Activated T-cell treated with anti-CD3 and anti-CD28 coated beads, Interleukin-2, amount 50 U/mL, for 48 hours (primary cell): ENCODE data around the gene CCDC38.

Experiments used
- DNase-seq, 2 experiments: peaks; one replicate each; pipeline ENCODE4 v3.0.0-alpha.2; 2020

Gene CCDC38

DNA sequence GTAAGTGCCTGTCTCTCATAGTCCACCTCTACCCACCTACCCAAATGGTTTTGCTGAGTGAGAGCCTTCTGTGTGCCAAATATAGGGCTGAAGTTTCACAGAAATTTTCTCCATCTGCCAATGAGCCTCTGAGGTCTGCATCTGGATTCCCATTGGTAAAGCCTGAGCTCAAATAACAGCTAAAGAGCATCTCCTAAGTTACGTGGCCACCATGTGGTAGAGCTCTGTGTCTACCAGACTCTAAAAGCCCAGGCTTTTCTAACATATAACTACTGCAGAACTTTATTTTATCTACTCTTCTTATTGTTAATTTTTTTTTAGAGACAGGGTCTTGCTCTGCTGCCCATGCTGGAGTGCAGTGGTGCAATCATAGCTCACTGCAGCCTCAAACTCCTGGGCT is 16.7 kb upstream of the CCDC38 start:
- no peak for DNase-seq

DNA sequence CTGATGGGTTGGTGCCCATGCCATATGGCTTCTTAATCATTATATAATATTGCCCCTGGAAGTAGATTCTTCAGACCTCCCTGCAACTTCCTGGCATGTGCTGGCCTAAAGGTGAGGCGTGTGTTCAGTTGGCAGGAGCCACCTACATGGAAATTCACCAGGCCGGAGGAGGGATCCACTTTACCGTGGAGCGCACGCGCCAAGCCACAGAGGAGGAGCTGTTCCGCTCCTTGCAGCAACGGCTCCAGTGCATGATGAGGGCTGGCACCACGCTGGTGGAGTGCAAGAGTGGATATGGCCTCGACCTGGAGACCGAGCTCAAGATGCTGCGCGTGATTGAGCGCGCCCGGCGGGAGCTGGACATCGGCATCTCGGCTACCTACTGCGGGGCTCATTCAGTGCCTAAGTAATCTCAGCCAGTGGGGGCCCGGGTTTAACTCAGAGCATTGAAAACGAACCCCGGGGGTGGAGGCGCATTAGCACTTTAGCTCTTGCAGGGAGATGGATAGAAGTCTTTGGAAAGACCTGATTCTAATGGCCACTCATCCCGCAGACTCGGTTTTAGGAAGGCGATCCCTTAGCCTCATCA is 14.2 kb upstream of the CCDC38 start:
- DNase-seq: no peak

DNA sequence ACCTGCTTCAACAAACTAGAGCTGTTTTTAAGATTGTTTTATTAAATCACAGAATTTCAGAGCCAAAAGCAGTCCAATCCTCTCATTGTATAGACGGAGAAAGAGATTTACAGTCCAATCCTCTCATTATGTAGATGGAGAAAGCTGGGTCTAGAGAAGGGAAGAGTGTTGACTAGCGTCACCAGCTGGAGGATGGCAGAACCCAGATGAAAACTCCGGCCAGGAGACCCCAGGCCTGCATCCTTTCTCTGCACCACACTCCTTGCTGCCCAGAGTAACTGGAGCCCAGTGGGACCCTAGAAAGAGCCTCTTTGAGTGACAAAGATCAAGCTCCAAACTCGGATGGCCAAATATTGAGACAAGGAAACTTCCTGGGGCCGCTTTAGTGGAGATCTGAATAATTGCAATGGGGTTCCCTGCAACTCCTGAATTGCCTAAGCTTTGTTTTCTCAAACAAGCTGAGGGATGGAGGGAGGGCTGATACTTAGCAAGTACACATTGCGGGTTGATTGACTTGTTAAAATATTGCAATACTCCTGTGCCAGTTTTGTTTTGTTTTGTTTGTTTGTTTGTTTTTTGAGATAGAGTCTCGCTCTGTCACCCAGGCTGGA is 13.2 kb upstream of the CCDC38 start:
- no peak for DNase-seq

DNA sequence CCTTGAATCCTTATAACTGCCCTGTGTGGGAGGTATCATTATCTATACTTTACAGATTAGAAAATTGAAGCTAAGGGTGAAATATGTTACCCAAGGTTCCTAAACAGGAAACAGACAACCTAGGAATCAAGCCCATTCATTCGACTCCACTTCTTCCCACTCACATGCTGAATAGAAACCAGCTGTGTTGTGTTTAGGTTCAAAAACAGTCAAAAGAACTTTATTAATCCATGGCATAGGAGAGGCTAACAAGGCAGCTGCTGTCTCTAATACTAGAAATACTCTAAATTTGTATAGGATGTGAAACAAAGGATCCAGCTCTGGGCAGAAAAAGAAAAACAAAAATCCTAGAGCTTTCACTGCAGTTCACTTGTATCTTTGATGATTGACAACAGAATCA is 10.6 kb upstream of the CCDC38 start:
- DNase-seq: no peak

DNA sequence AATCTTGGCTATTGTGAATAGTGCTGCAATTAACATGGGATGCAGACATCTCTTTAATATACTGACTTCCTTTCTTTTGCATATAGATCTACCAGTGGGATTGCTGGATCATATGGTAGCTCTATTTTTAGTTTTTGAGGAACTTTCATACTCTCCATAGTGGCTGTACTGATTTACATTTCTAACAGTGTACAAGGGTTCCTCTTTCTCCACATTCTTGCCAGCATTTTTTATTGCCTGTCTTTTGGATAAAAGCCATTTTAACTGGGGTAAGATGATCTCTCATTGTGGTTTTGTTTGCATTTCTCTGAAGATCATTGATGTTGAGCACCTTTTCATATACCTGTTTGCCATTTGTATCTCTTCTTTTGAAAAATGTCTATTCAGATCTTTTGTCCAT is 9.1 kb upstream of the CCDC38 start:
- DNase-seq: no peak

DNA sequence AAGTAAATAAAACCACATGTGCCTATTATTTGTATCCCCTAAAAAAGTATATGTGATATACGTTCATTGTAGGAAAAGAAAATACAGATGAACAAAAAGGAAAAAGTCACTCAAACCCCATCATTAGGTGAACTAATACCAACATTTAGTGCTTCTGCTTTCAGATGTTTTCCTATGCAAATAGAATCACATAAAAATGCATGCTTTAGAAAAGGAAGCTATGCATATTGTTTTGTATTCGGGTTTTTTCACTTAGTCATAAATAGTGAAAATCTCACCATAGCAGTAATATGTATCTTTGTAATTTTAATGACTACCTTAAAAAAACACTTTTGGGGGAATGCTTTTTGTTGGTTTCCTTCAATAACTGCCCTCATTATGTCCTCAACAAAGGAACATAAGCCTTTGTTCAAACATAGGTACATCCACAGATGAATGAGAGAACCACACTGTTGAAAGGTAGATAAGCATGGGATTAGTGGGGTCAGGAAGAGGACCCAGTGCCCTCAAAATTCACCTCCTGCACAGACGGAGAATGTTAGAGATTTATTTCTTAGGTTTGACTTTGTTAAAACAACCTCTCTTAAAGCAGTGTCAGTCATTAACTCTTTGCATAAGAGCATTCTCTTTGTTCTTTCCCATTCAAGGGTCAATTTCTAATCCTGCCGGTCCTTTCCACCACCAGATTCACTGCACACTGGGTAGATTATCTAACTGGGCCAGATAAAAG is 7.2 kb upstream of the CCDC38 start:
- DNase-seq: no peak

DNA sequence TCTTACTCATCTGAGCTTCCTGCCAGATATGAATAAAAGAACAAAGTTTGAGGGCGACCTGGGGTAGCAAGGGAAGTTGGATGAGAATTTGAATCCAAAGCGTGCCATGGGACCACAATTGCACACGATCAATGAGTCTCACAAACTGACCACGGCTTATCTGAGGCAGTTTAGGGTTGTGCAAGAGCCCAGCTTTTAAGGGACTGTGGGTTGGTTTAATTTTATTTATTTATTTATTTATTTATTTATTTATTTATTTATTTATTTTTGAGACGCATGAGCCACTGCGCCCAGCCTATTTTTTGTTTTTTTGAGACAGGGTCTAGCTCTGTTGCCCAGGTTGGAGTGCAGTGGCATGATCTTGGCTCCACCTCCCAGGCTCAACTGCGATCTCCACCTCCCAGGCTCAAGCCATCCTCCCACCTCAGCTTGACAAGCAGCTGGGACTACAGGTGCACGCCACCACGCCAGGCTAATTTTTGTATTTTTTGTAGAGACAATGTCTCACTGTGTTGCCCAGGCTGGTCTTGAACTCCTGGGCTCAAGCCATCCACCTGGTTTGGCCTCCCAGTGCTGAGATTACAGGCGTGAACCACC is 1.8 kb upstream of the CCDC38 start:
- DNase-seq: no peak

DNA sequence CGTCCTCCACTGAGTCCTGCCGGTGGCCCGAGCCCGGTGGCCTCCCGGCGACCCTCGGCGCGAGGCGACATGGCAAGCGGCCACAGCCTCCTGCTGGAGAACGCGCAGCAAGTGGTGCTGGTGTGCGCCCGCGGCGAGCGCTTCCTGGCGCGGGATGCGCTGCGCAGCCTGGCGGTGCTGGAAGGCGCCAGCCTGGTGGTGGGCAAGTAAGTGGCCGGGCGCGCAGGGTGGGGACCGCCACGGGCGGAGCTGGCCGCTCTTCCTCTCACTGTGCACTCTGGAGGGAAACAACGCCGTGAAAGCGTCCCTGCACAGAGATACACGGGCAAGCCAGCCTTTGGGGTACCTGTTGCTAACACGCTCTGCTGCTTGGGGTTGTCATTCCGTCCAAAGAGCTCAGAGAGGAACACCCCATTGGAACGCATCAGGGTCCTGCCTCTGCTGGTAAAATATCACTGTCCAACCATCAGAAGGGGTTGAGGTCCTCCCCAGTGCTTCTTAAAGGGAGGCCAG is 972 bp upstream of the CCDC38 start, which contains the start of gene AMDHD1:
TSS of gene AMDHD1 (plus strand) at position 2 of the 513 bp plus-strand sequence. CDS start at position 70, 68 bp downstream.
- peak; percentile 76 to 84 for DNase-seq

DNA sequence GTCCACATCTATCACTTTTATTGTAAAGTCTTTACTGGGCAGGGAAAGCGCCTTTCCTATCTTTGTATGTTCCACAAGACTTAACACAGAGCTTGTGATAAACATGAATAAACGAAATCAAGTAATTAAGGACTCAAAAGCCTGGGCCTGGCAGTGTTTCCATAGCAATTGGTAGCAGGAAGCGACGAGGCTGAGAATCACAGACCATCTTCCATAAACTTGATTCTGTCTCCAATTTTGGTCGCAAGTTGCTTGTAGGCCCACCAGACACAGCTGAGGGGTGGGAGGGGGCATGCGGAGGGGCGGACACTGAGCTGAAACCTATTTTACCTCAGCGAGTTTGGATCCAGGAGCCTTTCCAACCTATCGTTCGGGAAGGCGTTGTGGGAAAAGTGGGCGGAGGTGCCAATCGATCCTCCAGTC is 302 bp downstream of the CCDC38 start:
- no peak for DNase-seq

DNA sequence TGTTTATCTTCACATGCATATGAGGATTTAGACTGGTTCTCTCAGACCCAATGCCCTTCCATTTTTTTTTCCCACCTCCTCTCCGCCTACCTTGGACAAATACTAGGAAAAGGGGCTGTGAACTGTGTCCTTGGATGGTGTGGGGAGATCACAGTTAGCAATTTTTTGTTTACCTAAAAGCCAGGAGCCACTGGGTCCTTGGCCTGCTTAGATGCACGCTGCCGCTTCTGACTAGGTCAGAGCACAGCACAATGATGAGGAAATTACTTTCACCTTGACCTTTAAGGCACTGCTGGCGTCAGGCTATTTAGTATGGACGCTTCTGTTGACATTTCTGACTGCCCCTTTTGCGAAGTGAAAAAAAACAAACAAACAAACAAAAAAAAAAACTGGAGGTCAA is 1.9 kb downstream of the CCDC38 start:
- DNase-seq: no peak

DNA sequence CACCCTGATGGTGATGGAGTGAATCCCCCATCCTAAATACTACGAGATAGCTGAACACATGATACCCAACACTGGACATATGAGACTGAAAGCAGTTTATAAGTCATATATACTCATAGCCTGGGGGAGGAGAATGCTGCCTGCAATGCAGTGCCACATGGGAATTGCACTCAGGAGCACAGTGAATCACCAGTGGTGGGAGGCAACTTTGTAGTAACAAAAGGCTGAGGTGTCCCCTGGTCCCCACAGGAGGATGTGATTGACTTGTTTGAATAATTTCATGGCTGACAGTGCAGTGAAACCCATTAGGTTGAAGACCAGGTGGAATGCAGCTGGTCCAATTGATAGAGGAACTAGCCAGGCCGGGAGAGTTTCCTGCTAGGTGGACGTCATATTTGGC is 20.2 kb downstream of the CCDC38 start:
- no peak for DNase-seq

DNA sequence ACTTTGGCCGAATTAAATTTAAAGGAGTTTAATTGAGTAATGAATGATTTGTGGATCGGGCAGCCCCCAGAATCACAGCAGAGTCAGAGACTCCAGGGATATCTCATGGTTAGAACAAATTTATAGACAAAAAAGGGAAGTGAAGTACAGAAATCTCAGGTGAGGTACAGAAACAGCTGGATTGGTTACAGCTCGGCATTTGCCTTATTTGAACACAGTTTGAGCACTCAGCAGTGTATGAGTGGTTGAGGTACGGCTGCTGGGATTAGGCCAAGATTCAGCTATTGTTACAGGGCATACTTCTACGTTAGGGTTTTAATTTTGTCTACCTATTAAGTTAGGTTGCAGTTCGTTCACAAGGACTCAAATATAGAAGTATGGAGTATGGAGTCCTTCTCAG is 23.3 kb downstream of the CCDC38 start:
- no peak for DNase-seq

DNA sequence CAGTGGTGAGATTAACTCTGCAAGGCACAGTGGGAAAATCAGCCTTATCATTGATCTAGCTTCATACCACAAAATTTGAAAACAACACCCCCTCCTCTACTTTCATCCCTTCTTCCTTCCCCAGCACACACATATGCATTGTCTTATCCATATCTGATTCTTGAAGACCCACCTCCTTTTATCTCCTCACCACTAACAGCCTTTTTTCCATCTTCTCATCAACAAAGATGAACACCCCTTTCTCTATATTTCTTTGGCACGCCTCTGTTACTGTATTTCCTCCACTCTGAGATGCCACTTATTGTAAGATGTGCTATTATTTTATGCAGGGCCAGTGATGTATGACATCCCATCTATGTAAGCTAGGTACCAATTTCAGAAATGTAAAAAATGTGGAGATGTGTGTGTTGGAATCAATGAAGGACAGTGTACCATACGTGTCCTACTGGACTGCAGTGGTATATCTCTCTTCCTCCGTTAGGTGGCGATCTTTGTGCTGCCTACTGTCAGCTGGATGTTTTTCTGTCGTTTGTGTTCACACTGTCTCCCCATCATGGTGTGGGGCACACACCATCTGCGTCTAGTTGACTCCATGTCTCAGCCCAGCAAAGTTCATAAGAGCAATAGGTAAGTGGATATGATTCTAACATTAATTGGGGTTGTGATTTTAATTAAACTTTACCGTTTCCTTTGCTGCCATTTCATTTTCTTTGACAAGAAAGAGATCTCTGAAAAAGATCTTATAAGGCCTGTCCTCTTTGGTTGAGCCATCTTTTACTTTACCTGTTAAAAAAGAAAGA is 24.0 kb downstream of the CCDC38 start:
- DNase-seq: peak; percentile 25 to 40

DNA sequence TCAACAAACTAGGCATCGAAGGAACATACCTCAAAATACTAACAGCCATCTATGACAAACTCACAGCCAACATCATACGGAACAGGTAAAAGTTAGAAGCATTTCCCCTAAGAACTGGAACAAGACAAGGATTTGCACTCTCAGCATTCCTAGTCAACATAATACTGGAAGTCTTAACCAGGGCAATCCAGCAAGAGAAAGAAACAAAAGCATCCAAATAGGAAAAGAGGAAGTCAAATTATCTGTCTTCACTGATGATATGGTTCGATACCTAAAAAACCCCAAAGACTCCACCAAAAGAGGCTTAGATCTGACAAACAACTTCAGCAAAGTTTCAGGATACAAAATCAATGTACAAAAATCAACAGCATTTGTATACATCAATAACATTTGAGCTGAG is 32.5 kb downstream of the CCDC38 start:
- DNase-seq: no peak

DNA sequence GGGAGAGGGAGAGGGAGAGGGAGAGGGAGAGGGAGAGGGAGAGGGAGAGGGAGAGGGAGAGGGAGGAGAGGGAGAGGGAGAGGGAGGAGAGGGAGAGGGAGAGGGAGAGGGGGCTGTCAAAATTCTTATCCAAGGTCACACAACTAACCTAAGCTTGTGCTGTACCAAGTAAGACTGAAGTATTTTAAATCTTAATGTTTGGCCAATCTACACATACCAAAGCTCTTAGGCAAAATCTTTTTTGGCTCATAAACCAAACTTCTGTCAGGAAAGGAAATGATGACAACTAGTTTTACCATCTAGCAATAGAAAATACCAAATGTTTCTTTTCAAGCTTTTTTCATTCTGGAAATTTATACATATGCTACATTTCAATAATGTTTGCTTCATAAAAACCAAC is 33.8 kb downstream of the CCDC38 start:
- DNase-seq: no peak

DNA sequence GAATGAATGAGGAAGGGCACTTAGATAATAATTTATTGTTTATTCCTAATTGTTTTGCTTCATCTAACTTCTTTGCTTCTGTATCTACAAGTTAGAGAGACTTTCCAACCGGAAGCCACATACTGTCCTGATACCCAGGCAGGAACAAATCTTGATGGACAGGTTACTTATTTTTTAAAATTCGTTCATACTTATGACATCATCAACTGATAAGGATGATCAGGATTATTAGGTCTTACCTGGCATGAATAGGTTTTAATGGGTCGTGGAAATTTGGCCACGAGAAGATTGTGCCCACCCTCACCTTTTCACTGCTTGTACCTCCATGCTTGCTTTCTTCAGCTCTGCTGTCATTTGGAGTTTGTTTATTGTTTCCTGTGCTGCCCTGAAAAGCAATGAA is 44.3 kb downstream of the CCDC38 start:
- DNase-seq: no peak

DNA sequence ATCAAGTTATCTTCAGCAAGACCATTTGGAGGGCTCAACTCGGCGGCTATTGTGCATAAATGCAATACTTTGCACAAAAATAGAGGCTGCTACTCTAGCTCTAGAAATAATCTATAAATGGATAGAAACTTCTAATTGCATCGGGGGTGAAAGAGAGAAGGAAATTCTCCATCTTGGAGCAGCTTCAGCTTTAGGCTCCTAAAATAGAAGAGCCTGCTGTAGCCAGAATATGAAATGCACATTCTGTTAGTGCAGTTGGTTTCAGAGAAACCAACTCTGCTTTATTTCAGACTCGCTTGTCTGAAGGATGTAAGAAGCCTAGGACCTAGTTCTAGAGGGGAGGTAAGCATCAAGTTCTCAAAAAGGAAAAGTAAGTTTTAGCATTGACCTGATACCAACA is 45.6 kb downstream of the CCDC38 start:
- DNase-seq: no peak

DNA sequence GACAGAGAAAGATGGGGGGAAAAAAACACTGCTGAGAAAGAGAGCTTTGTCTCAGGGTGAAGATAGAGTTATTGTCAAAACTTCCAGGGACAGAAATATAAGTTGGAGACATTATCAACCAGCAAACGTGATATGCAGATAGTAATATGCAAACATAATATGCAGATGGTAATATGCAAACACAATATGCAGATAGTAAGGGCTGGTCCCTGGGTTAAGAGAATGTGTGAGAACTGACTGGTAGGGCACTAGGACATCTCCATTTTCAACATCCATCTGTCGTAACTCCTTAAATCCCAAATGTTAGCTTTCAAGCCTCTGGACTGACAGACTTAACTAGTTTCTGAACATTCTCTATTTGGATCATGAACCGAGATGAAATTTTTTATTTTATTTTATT is 51.5 kb downstream of the CCDC38 start:
- no peak for DNase-seq

DNA sequence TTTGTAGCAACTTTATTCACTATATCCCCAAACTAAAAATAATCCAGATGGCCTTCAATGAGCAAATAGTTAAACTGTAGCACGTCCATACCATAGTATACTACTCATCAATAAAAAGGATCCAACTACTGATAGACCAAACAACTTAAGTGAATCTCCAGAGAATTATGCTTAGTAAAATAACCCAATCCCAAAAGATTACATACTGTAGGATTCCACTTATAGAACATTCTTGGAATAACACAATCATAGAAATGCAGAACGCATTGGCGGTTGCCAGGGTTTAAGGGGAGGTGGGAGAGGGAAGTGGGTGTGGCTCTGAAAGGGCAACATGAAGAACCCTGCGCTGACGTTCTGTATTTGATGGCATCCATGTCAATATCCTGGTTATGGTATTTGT is 55.1 kb downstream of the CCDC38 start:
- DNase-seq: no peak

DNA sequence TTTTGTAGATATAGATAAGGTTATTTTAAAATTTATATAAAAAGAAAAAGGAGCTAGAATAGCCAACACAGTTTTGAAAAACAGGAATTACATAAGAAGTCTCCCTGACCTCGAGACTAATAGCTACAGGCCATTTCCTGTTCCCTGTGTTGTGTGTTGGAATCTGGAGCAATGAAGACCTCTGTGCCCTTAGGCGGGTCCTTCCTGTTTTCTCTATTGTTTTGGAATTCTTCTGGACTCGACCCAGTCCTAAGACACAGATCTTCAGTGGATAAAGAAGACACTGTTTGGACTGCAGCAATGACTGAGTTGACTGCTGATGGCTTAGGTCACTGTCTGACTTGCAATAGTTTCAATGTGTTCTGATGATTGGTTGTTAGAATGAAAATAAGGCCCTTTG is 57.4 kb downstream of the CCDC38 start:
- no peak for DNase-seq

DNA sequence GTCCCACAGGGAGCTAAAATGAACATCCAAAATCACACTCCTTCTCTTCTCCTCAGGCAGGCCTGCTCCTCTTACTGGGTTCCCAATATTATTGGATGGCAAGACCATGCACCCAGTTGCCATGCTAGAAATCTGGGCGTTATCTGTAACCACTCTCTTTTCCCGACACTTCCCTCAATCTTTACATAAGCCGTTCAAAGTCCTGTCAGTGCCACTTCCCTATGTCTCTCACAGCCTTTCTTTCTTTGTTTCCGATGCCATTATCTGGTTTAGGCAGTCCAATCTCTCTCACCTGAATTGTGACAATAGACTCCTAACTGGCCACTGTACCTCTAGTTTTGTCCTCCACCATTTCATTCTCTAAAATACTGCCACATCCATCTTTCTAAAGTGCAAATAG is 59.5 kb downstream of the CCDC38 start:
- no peak for DNase-seq

DNA sequence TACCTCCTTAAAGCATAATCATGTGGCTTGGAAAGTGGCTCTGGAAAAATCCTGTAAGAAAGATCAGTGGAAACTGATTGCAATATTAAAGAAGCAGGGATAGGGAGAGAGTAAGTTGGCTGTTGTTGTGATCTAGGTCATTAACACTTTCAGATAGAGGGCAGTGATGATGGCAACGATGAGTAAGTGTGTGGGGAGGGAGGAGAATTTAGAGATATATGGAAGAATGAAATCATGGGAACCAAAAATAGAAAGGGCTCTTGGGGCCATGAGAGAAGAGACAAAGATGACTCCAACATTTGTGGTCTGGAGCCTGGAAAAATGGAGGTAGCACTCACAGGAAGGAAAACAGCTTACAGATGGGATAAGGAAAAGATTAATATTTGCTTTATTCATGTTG is 60.3 kb downstream of the CCDC38 start:
- no peak for DNase-seq
